Brain microvascular endothelial cell (primary cell): ENCODE data around the gene TOMM40L.

ENCODE experiments used
- DNase-seq: peaks from one replicate; pipeline ENCODE4 v3.0.0-alpha.2; 2020
- H3K27ac ChIP-seq: fragments of 250-450 bp; sonication (Bioruptor Pico); 2 replicates; pipeline ENCODE4 v1.5.1; 2020; ENCODE audit warnings: mild to moderate bottlenecking, moderate library complexity
- H3K27me3 ChIP-seq: fragments of 250-450 bp; sonication (Bioruptor Pico); replicated peaks from 2 replicates; pipeline ENCODE4 v1.5.1; 2020; ENCODE audit warnings: mild to moderate bottlenecking
- H3K36me3 ChIP-seq: fragments of 250-450 bp; sonication (Bioruptor Pico); replicated peaks from 2 replicates; pipeline ENCODE4 v1.5.1; 2020; ENCODE audit warnings: mild to moderate bottlenecking
- H3K4me3 ChIP-seq: 2 replicates; pipeline ENCODE4 v1.5.1; 2011; ENCODE audit warnings: low read depth, mild to moderate bottlenecking, control low read depth, low read length, moderate library complexity
- in situ Hi-C: cut with HindIII; loops from 2 replicates; pipeline ENCODE4 v1.10.0; 2017; ENCODE audit warnings: low sequenced_read_pairs, low pct_ligation_motif_present
- TF ChIP-seq, protein P1 (sequence below): IDR thresholded peaks from 2 replicates; pipeline ENCODE4 v1.5.1; 2011; ENCODE audit warnings: low read depth, mild to moderate bottlenecking, moderate library complexity, low read length, control low read depth, inconsistent platforms; ENCODE audit errors: missing control alignments

Gene TOMM40L

DNA sequence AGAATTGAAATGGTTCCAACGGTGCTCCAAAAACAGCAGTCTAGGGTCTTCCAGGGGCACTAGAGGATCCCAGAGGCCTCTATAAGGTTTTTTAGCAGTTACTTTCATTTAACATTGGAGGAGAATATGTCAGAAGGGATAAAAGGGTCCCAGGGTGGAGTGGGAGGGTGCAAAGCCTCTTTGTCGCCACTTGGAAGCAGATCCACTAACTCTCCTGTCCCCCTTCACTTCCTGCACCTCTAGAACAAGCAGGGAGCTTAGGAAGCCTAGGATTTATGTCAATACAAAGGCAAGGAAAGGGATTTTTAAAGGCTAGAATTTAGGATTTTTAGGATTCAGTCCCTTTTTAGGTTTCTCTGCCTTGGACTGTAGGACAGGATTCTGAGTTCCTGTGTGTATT is 41.0 kb downstream of the TOMM40L start:
- no peak overlapping the region for H3K27ac ChIP-seq
- TF ChIP-seq, protein P1, sequence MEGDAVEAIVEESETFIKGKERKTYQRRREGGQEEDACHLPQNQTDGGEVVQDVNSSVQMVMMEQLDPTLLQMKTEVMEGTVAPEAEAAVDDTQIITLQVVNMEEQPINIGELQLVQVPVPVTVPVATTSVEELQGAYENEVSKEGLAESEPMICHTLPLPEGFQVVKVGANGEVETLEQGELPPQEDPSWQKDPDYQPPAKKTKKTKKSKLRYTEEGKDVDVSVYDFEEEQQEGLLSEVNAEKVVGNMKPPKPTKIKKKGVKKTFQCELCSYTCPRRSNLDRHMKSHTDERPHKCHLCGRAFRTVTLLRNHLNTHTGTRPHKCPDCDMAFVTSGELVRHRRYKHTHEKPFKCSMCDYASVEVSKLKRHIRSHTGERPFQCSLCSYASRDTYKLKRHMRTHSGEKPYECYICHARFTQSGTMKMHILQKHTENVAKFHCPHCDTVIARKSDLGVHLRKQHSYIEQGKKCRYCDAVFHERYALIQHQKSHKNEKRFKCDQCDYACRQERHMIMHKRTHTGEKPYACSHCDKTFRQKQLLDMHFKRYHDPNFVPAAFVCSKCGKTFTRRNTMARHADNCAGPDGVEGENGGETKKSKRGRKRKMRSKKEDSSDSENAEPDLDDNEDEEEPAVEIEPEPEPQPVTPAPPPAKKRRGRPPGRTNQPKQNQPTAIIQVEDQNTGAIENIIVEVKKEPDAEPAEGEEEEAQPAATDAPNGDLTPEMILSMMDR: no peak
- no peak overlapping the region for H3K4me3 ChIP-seq
- H3K36me3 ChIP-seq: no peaks in the 10 kb centered on the region
- in situ Hi-C loops: no loop called here
- no peak for DNase-seq
- peaks cover under 1% of the 10 kb centered on the region for H3K27me3 ChIP-seq

DNA sequence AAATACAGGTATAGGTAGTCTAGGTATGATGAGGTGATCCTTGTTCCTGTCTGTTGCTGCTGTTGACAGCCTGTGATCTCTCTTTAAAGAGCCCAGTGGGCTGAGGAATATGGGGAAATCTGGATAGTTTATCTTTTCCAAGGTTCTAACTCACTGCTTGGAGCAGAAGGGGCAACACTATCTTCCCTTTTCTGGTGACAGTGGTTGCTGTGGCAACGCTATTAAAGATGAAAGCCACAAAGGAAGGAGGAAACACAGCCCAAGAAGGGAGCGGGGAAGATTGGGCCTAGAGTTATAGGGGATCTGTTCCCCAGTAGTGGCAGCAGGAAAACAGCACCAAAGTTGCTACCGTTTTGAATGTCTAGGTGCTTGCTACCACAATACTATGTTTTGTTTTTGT is 41.5 kb downstream of the TOMM40L start:
- in situ Hi-C loops: no loop called here
- no peaks in the 10 kb centered on the region for H3K36me3 ChIP-seq
- TF ChIP-seq, protein P1: no peak
- no peak for DNase-seq
- H3K4me3 ChIP-seq: no peak overlapping the region
- H3K27ac ChIP-seq: no peak overlapping the region
- no peaks in the 10 kb centered on the region for H3K27me3 ChIP-seq

DNA sequence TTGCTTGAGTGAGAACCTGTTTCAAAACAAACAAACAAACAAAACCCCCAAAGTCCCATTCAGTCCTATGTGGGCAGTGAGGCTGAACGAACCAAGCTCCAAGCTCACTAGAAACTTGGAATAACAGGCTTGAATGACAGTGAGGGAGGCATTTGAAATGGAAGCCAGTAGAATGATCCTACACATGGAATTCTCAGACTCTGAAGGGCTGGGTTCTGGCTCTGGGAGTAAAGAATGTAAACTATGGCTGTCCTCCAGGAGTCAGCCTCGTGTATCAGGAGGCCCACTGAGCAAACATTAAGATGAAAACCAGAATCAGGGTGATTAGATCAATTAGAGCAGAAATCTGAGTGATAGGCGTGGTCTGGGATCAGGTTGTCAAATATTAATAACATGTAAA is 47.5 kb downstream of the TOMM40L start:
- Histone ChIP-seq H3K36me3 (no peaks in the 10 kb centered on the region), H3K27me3 (peaks cover 8% of the 10 kb centered on the region), H3K27ac (no peak overlapping the region), H3K4me3 (no peak overlapping the region)
- no peak for DNase-seq
- in situ Hi-C loops: no loop called here
- TF ChIP-seq, protein P1: no peak

DNA sequence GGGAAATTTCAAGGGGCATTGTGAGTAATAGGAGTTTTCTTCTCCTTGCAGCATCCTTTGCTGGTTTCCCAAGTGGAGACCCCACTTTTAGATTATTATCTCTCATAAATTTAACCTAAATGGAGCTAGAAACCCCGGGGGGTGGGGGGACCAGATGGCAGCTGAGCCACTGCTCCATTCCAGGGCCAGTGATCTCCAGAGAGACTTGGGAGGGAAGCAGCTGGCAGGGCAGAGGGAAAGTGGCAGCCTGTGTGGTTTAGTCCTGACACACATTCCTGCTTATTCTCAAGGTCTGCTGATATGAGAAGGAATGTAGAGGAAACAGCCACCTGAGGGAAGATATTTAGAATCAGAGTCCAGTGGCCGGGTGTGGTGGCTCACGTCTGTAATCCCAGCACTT is 49.0 kb downstream of the TOMM40L start:
- no peak for DNase-seq
- Histone ChIP-seq H3K27ac (no peak overlapping the region), H3K4me3 (no peak overlapping the region), H3K36me3 (no peaks in the 10 kb centered on the region), H3K27me3 (peaks cover 10% of the 10 kb centered on the region)
- TF ChIP-seq, protein P1: no peak
- in situ Hi-C loops: no loop called here
